ENCODE measurements around the gene EIF3K.
"Not testable (repeated sequence)": the region's sequence is repeated elsewhere in the genome, so short reads cannot be mapped to it uniquely, and the experiment has no call there.

Gene EIF3K

GRCh38 chr19:38617764-38618589 is 1.0 kb upstream of the EIF3K start, which contains the start of gene MAP4K1:
Gene MAP4K1, minus strand, starts transcription at chr19:38617953. Its CDS starts 58 bp downstream, at chr19:38617895.
- DNase-seq (ENCODE audit: low spot score) (no peak), FAIRE-seq (no peak)

- DNase-seq (ENCODE audit: low spot score) (no peak), FAIRE-seq (no peak)
These were observed 580 bp downstream of the EIF3K start for GRCh38 chr19:38619361-38620174.

GRCh38 chr19:38624822-38625221 is 5.8 kb downstream of the EIF3K start:
- DNase-seq (ENCODE audit: low spot score) (no peak), FAIRE-seq (no peak)

GRCh38 chr19:38626401-38626800 is 7.4 kb downstream of the EIF3K start:
- no peak for FAIRE-seq
- no peak for DNase-seq (ENCODE audit: low spot score)

GRCh38 chr19:38629568-38629967 is 10.6 kb downstream of the EIF3K start:
- no peak for FAIRE-seq
- DNase-seq (ENCODE audit: low spot score), result no peak

- not testable (repeated sequence) for FAIRE-seq; DNase-seq (ENCODE audit: low spot score)
These were observed 12.3 kb downstream of the EIF3K start for GRCh38 chr19:38631301-38631700.

- DNase-seq (ENCODE audit: low spot score); FAIRE-seq: not testable (repeated sequence)
These were observed 13.0 kb downstream of the EIF3K start for GRCh38 chr19:38631811-38632475.

- no peak for FAIRE-seq
- no peak for DNase-seq (ENCODE audit: low spot score)
These were observed 13.7 kb downstream of the EIF3K start for GRCh38 chr19:38632476-38633213.

- DNase-seq (ENCODE audit: low spot score) (peak; percentile 81), FAIRE-seq (no peak)
These were observed 15.9 kb downstream of the EIF3K start for GRCh38 chr19:38634757-38635482.

- FAIRE-seq, result no peak
- no peak for DNase-seq (ENCODE audit: low spot score)
These were observed 16.8 kb downstream of the EIF3K start for GRCh38 chr19:38635483-38636399.

GRCh38 chr19:38638461-38638860 is 19.5 kb downstream of the EIF3K start:
- DNase-seq (ENCODE audit: low spot score) (no peak), FAIRE-seq (no peak)

- FAIRE-seq (no peak), DNase-seq (ENCODE audit: low spot score) (no peak)
These were observed 20.7 kb downstream of the EIF3K start for GRCh38 chr19:38639679-38640078.

- DNase-seq (ENCODE audit: low spot score) (no peak), FAIRE-seq (no peak)
These were observed 21.4 kb downstream of the EIF3K start for GRCh38 chr19:38640368-38640767.

GRCh38 chr19:38642176-38642575 is 23.2 kb downstream of the EIF3K start:
- DNase-seq (ENCODE audit: low spot score), result no peak
- no peak for FAIRE-seq

GRCh38 chr19:38644719-38645118 is 25.7 kb downstream of the EIF3K start:
- DNase-seq (ENCODE audit: low spot score), result no peak
- no peak for FAIRE-seq

- DNase-seq (ENCODE audit: low spot score) (peak; percentile 97), FAIRE-seq (peak; percentile 92)
These were observed 28.5 kb downstream of the EIF3K start, which contains the start of gene ACTN4 for GRCh38 chr19:38647368-38647965. Gene ACTN4, plus strand, starts transcription at chr19:38647649. Its CDS starts 97 bp downstream, at chr19:38647746.

GRCh38 chr19:38647966-38648768 is 29.2 kb downstream of the EIF3K start:
- no peak for FAIRE-seq

GRCh38 chr19:38648769-38649304 is 29.8 kb downstream of the EIF3K start:
- DNase-seq (ENCODE audit: low spot score), result no peak
- no peak for FAIRE-seq

More at GRCh38 chr19:38647966-38648768, 29.2 kb downstream of the EIF3K start:
- no peak for DNase-seq (ENCODE audit: low spot score)
